Ishikawa (cell line): ENCODE results near the gene KRT81.

ENCODE experiments used
- CEBPB ChIP-seq: IDR thresholded peaks from 2 replicates; pipeline ENCODE4 v1.6.1; 2012
- CREB1 ChIP-seq: IDR thresholded peaks from 2 replicates; pipeline ENCODE4 v1.6.1; 2012; ENCODE audit warnings: low read depth
- EGR1 ChIP-seq: IDR thresholded peaks from 2 replicates; pipeline ENCODE4 v1.6.1; 2012
- EP300 ChIP-seq: IDR thresholded peaks from 2 replicates; pipeline ENCODE4 v1.6.1; 2012; ENCODE audit warnings: borderline replicate concordance
- FOXM1 ChIP-seq: IDR thresholded peaks from 2 replicates; pipeline ENCODE4 v1.6.1; 2012; ENCODE audit warnings: low read depth, borderline replicate concordance
- NFIC ChIP-seq: IDR thresholded peaks from 2 replicates; pipeline ENCODE4 v1.6.1; 2012
- RAD21 ChIP-seq: IDR thresholded peaks from 2 replicates; pipeline ENCODE4 v1.6.1; 2012; ENCODE audit warnings: low read depth
- TAF1 ChIP-seq: IDR thresholded peaks from 2 replicates; pipeline ENCODE4 v1.6.1; 2012; ENCODE audit warnings: low read depth, mild to moderate bottlenecking
- TCF12 ChIP-seq: IDR thresholded peaks from 2 replicates; pipeline ENCODE4 v1.6.1; 2012; ENCODE audit warnings: low read depth
- TEAD4 ChIP-seq: IDR thresholded peaks from 2 replicates; pipeline ENCODE4 v1.6.1; 2012
- USF1 ChIP-seq: IDR thresholded peaks from 2 replicates; pipeline ENCODE4 v1.6.1; 2012
- YY1 ChIP-seq: IDR thresholded peaks from 2 replicates; pipeline ENCODE4 v1.6.1; 2012; ENCODE audit warnings: low read depth
- ZBTB7A ChIP-seq: IDR thresholded peaks from 2 replicates; pipeline ENCODE4 v1.6.1; 2012; ENCODE audit warnings: low read depth
- TF ChIP-seq, protein P1 (sequence below): IDR thresholded peaks from 2 replicates; pipeline ENCODE4 v1.6.1; 2012
- TF ChIP-seq, protein P2 (sequence below): IDR thresholded peaks from 2 replicates; pipeline ENCODE4 v1.6.1; 2012; ENCODE audit warnings: low read depth, mild to moderate bottlenecking

The KRT81 gene

DNA sequence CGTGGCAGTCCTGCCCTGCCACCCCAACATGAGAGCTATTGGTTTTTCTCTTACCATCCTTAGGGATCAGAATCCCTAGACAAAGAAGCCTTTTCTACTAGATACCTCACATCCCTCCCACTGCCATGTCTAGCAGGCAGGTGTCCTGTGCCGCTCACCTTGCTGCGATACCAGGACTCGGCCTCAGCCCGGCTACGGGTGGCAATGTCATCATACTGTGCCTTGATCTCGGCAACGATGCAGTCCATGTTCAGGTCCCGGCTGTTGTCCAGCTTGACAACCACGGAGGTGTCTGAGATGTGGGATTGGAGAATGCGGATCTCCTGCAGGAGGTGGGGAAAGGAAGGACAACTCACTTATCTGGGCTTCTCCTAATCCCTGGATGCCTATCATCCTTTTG, 25.4 kb upstream of the KRT81 start:
- TF ChIP-seq TEAD4, result no peak
- no peak for TF ChIP-seq TAF1
- TF ChIP-seq, protein P1, sequence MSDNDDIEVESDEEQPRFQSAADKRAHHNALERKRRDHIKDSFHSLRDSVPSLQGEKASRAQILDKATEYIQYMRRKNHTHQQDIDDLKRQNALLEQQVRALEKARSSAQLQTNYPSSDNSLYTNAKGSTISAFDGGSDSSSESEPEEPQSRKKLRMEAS, result no peak
- TF ChIP-seq RAD21, result no peak
- TF ChIP-seq ZBTB7A, result no peak
- no peak for TF ChIP-seq EGR1
- no peak for TF ChIP-seq CEBPB
- no peak for TF ChIP-seq NFIC
- no peak for TF ChIP-seq CREB1

GRCh38 chr12:52316290-52316689, 25.0 kb upstream of the KRT81 start:
- no peak for TF ChIP-seq TEAD4
- TF ChIP-seq NFIC, result no peak
- TF ChIP-seq RAD21, result no peak
- TF ChIP-seq, protein P1, result no peak
- TF ChIP-seq YY1, result no peak
- no peak for TF ChIP-seq USF1
- TF ChIP-seq EGR1, result no peak
- TF ChIP-seq TAF1, result no peak
- TF ChIP-seq CREB1, result no peak
- no peak for TF ChIP-seq TCF12
- no peak for TF ChIP-seq ZBTB7A
- no peak for TF ChIP-seq FOXM1
- TF ChIP-seq, protein P2, sequence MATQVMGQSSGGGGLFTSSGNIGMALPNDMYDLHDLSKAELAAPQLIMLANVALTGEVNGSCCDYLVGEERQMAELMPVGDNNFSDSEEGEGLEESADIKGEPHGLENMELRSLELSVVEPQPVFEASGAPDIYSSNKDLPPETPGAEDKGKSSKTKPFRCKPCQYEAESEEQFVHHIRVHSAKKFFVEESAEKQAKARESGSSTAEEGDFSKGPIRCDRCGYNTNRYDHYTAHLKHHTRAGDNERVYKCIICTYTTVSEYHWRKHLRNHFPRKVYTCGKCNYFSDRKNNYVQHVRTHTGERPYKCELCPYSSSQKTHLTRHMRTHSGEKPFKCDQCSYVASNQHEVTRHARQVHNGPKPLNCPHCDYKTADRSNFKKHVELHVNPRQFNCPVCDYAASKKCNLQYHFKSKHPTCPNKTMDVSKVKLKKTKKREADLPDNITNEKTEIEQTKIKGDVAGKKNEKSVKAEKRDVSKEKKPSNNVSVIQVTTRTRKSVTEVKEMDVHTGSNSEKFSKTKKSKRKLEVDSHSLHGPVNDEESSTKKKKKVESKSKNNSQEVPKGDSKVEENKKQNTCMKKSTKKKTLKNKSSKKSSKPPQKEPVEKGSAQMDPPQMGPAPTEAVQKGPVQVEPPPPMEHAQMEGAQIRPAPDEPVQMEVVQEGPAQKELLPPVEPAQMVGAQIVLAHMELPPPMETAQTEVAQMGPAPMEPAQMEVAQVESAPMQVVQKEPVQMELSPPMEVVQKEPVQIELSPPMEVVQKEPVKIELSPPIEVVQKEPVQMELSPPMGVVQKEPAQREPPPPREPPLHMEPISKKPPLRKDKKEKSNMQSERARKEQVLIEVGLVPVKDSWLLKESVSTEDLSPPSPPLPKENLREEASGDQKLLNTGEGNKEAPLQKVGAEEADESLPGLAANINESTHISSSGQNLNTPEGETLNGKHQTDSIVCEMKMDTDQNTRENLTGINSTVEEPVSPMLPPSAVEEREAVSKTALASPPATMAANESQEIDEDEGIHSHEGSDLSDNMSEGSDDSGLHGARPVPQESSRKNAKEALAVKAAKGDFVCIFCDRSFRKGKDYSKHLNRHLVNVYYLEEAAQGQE, result no peak
- TF ChIP-seq CEBPB, result no peak
- TF ChIP-seq EP300, result no peak

DNA sequence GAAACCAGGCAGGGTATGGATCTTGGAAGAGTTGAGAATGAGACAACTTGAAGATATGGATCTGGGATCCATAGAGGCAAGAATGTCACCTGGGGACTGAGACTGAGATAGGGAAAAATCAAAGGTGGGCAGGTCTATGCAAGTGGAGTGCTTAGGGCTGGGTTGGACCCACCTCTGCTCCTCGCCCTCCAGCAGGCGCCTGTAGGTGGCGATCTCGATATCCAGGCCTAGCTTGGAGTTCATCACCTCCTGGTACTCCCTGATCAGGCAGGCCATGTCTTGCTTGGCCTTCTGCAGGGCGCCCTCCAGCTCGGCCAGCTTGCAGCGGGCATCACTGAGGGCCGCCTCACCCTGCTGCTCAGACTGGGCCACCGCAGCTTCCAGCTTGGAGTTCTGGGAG, 24.4 kb upstream of the KRT81 start:
- TF ChIP-seq RAD21, result peak; percentile 72

DNA sequence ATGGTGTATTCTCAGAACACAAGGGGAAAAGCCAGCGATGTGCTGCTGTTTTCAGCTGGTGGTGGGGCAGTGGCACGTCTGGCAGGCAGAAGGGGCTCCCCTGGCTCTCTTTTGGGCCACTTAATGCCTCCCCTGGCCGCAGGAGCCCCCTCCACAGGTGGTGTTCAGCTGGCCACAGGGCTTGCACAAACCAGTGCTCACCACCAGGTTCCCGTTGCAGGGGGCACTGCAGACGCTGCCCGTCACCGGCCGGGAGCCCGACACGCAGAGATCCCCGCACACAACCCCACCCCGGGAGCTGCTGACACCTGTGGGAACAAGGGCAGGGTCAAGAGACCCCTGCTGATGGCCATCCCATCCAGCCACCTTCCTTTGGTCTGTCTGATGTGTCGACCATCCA, 23.2 kb upstream of the KRT81 start:
- TF ChIP-seq CEBPB (no peak), USF1 (no peak), NFIC (no peak), TCF12 (no peak), TEAD4 (no peak)
- TF ChIP-seq, protein P1, result no peak
- TF ChIP-seq, protein P2, result no peak

DNA sequence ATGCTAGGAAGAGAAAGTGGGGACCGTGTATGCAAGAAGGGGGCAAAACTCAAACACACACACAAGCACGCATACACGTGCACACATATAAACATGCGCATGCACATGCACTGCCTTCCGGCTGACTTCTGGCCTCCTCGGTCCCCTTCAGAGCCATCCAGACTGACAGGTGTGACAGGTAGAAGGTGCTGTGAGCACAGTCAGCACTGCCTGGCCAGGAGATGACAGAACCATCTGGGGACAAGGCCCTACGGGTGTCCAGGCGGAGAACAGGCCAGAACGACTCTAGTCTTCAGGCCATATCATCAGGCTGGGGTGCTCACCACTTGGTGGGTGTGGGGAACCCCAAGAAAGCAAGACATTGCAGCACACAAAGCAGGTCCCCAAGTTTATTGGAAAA, 22.6 kb upstream of the KRT81 start:
- no peak for TF ChIP-seq CEBPB
- TF ChIP-seq, protein P1, result no peak
- no peak for TF ChIP-seq RAD21

DNA sequence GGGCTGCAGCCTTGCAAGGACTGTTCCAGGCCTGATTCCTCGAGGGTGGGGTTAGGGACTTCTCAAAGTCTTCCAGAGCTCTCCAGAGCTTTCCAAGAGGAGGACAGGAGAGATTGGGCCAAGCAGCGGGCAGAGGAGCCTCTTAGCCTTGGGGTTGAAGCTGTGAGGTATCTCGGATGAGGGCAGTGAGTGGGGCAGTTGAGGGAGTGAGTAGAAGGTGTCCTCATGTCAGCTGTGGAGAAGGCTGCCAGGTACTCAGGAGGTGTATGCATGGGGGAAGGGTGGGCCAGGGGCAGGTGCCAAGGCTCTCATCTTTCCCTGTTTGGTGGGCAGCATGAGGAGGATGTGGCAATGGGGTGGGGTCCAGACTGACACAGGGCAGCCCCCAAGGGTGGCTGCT, 22.1 kb upstream of the KRT81 start:
- TF ChIP-seq, protein P2, result no peak
- TF ChIP-seq NFIC, result no peak
- TF ChIP-seq, protein P1, result no peak
- TF ChIP-seq EGR1, result no peak
- TF ChIP-seq RAD21, result no peak
- TF ChIP-seq TEAD4, result no peak
- TF ChIP-seq CREB1, result no peak
- TF ChIP-seq FOXM1, result no peak
- no peak for TF ChIP-seq EP300
- no peak for TF ChIP-seq TAF1
- no peak for TF ChIP-seq USF1
- TF ChIP-seq ZBTB7A, result no peak
- TF ChIP-seq YY1, result no peak
- TF ChIP-seq TCF12, result no peak
- TF ChIP-seq CEBPB, result no peak
